CD4-positive, alpha-beta T cell treated with Interleukin-21 for 1 hour (primary cell): Measurements from ENCODE around the gene SLC23A2.
"Not testable (repeated sequence)": the region's sequence is repeated elsewhere in the genome, so short reads cannot be mapped to it uniquely, and the experiment has no call there.

Source experiments
- DNase-seq: peaks from one replicate; pipeline ENCODE4 v3.0.0-alpha.2; 2020

The SLC23A2 gene

DNA sequence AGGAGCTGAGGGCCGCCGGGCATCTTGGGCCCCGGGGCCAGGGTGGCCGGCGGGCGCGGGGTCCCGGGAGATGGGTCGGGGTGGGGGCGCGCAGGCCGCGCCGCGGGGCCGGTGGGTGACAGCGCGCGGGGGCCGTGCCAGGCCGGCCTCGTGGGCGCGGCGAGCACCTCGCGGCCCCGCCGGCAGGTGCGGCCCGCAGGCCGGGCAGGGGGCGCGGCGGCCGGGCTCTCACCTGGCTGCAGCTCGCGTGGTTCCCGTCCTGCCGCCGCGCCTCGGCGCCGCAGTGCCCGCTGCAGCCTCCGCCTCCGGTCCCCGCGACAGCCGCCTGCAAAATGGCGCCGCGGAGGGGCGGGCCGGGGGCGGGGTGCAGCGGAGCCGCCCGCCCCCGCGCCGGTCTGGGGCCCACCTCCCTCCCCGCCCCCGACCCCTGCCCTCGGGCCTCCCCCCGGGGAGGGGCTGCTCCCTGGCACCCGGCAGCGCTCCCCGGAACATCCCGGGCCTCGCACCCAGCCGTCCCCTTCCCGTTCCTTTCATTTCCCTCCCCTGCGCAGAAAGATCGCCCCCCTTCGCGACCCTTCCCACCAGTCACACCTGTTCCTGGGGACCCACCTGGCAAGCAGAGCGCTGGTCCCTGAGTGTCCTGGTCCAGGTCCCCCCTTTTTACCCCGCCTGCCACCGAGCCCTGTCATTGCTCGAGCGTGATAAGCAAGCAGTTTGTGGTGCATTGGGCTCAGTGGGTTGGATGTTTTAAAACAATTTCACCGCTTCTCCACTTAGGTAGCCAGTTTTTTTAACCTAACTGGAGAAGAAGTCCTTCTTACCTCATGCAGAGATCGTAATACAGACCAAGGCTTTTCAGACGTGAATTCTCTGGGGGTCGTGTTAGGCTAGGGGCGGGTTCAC lies at the start of gene SLC23A2:
Gene SLC23A2, minus strand, starts transcription at position 337 of the 903 bp plus-strand sequence. CDS start 68,948 bp downstream, outside the sequence.
- peak; percentile 59 for DNase-seq

DNA sequence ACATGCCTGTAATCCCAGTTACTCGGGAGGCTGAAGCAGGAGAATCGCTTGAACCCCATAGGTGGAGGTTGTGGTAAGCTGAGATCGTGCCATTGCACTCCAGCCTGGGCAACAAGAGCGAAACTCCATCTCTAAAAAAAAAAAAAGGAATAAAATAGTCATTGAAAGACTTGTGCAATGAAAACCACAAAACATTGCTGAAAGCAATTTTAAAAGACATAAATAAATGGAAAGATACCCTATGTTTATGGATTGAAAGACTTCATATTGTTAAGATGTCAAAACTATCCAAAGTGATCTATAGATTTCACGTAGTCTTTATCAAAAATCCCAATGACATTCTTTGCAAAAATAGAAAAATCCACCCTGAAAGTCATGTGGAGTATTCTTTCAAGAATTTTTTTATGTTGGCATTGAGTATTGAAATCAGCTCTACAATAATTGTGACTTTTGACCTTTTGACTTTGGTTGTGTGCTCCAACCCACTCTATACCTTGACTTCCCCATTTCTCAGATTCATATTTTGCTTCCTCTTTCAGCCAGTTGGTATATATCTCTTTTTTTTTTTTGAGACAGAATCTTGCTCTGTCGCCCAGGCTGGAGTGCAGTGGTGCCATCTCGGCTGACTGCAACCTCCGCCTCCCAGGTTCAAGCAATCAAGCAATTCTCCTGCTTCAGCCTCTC lies 45.5 kb upstream of the SLC23A2 start:
- no peak for DNase-seq

DNA sequence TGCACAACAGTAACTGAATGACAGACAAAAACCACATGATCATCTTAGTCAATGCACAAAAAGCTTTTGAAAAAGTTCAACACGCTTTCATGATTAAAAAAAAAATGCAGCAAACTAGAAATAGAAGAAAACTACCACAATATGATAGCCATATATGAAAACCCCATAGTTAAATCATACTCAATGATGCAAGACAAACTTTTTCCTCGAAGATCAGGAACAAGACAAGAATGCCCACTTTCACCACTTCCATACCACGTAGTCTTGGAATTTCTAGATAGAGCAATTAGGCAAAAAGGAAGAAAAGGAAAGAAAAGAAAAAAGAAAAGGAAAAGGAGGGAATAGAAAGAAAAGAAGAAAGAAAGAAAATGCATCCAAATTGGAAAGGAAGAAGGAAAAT lies 44.6 kb upstream of the SLC23A2 start:
- DNase-seq = no peak

DNA sequence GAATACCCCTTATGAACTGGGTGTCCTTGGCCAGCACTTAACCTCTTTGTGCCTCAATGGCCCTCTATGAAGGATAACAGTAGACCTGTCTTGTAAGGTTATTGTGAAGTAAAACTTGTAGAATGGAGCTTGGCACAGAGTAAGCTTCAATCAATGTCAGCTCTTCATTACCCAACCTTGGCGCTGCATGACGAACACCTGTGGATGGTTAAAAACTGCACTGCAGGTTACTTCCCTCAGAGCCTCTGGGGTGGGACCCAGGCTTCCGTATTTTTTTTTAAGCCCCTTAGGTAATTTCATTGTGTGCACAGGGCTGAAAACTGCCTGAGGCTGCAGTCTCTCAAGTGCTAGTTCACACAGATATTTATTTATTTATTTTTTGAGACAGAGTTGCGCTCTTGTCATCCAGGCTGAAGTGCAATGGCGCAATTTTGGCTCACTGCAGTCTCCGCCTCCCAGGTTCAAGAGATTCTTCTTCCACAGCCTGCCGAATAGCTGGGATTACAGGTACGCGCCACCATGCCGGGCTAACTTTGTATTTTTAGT lies 42.8 kb upstream of the SLC23A2 start:
- DNase-seq = no peak

DNA sequence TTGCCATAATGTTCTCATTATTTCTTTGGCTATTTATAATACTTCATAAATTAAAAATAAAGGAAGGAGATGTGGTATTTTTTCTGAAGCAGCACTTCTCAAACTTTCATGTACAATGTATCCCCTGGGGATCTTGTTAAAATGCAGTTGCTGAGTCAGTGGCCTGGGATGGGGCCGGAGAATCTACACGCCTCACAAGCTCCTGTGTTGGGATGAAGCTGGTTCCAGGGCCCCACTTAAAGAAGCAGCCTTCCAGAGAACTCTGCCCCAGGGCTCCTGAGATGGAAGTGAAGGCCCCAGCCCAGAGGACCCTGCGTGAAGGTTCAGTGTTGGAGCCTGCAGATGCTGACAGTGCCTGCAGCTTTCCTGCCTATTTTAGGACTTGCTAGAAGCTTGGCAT lies 40.1 kb upstream of the SLC23A2 start:
- no peak for DNase-seq

DNA sequence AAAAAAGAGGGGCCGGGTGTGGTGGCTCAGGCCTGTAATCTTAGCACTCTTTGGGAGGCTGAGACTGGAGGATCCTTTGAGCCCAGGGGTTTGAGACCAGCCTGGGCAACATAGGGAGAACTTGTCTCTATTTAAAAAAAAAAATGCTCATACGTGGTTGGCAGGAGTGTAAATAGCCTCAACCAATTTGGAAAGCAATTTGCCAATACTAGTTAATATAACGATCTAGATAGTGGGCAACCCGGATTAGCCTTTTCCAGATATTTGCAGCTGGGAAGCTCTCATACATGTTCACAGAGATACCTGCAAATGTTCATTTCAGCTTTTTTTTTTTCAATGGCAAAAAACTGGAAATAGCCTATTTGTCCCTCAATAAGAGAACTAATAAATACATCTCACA lies 39.0 kb upstream of the SLC23A2 start:
- no peak for DNase-seq

DNA sequence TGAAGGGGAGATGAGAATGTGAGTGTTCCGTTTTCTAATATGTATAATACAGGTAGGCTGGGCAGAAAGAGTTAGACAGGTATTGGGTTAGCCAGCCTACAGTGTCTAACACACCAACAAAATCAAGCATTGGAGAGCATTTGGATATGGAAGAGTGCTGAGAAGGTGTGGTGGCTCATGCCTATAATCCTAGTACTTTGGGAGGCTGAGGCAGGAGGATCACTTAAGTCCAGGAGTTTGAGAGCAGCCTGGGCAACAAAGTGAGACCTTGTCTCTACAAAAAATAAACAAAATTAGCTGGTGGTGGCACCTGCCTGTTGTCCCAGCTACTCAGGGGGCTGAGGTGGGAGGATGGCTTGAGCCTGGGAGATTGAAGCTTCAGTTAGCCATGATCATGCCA lies 38.6 kb upstream of the SLC23A2 start:
- no peak for DNase-seq

DNA sequence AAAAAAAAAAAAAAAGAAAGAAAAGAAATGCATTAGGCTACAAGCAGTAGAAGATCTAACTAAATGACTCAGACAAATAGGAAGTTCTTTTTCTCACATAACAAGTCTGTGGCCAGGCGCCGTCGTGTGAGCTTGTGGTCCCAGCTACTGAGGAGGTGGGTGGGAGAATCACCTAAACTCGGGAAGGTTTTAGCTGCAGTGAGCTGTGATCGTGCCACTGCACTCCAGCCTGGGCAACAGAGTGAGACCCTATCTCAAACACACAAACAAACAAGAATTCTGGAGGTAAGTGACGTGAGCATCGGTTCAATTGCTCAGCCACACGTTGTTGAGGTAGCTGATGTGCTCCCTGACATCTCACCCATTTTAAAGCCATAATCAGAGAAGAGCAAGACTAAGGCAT lies 37.9 kb upstream of the SLC23A2 start:
- peak; percentile 45 for DNase-seq

DNA sequence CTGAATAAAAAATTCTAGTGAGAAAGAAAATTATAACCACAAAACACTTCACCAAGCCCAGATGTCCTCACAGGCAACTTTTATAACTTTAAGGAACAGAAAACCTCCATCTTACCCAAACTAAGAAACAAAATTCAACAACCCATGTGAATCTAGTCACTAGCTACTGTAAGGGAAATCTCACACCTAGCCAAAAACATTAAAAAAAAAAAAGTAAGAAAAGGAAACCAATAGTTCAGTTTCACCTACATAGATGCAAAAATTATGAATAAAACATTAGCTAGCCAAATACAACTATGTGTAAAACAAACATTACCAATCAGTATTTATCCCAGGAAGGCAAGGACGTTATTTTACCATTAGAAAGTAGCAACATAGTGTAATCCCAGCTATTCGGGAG lies 35.5 kb upstream of the SLC23A2 start:
- DNase-seq = no peak

DNA sequence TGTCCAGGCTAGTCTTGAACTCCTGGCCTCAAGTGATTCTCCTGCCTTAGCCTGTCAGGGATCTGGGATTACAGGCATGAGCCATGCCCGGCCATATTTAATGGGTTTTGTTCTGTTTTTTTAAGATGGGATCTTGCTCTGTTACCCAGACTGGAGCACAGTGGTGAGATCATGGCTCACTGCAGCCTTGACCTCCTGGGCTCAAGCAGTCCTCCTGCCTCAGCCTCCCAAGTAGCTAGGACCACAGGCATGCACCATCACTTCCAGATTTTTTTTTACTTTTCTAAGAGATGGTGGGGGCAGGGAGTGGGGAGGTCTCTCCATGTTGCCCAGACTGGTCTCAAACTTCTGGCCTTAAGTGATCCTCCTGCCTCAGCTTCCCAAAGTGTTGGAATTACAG lies 34.2 kb upstream of the SLC23A2 start:
- not testable (repeated sequence) for DNase-seq

DNA sequence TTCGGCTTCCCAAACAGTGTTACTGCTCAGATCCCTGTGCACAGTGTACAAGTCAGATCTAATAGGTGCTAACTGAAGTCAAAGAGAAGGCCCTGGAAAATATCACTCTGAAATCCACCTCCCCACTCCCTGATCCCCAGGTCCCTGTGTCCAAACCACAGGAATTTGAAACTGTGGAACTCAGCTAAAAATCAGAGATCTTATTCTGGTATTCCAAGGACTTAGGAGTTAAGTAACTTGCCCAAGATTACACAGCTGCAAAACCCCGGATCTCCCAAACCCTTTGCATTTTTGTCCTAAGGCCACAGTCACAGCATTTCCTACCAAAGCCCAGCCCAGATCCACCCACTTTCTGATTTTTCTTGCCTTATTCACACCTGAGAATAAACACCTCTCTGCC lies 32.3 kb upstream of the SLC23A2 start:
- no peak for DNase-seq

DNA sequence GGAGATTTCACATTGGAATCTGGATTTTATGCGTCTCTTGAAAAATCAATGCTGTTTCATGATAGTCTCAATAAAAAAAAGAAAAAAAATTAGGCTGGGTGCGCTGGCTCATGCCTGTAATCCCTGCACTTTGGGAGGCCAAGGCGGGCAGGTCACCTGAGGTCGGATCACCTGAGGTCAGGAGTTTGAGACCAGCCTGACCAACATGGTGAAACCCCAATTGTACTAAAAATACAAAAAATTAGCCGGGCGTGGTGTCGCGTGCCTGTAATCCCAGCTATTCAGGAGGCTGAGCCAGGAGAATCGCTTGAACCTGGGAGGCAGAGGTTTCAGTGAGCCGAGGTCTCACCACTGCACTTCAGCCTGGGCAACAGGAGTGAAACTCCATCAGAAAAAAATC lies 30.4 kb upstream of the SLC23A2 start:
- not testable (repeated sequence) for DNase-seq

DNA sequence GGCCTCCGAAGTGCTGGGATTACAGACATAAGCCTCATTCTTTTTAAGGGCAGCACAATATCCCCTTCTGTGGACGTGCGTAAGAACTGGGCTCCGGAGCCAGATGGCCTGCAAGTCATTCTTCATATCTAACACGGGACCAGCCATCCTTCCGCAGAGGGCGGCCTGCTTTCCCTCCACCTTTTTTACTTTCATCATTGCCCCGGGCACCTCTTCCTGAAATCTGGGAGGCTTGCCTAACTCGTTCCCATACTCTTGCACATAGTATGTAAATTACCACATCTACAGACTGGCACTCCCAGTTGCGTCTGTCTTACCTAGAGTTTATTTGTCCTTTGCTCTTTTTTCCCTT lies 29.9 kb upstream of the SLC23A2 start:
- no peak for DNase-seq

DNA sequence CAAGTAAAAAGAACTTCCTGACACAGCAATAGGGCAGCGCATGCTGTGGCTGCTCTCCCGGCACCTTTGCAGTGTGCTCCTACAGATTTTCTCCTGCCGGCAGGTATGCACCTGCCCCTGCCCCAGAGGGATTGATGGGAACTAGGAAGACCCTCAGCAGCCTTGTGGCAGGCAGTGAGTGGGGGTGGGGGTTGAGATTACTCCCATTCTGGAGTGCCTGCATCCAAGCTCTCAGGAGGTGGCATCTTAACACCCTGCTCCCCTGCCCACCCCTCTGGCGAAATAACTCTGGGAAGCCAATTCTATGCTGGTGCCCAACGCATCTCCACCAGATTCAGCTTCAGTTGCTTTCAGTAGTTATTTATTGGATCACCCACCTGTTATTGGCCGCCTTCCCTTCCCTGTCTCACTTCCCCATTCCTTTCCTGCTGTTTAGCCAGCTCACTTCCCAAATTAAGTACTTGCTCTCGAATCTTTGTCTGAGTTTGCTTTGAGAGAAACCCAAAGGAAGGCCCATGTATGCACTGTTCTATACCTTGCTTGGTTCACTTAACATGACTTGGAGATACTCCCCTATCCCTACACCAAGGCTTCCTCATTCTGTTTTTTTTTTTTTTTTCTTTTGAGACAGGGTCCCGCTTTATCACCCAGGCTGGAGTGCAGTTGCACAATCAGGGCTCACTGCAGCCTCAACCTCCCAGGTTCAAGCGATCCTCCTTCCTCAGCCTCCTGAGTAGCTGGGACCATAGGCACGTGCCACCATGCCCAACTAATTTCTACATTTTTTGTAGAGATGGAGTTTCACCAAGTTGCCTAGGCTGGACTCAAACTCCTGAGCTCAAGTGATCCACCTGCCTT lies 29.3 kb upstream of the SLC23A2 start:
- no peak for DNase-seq

DNA sequence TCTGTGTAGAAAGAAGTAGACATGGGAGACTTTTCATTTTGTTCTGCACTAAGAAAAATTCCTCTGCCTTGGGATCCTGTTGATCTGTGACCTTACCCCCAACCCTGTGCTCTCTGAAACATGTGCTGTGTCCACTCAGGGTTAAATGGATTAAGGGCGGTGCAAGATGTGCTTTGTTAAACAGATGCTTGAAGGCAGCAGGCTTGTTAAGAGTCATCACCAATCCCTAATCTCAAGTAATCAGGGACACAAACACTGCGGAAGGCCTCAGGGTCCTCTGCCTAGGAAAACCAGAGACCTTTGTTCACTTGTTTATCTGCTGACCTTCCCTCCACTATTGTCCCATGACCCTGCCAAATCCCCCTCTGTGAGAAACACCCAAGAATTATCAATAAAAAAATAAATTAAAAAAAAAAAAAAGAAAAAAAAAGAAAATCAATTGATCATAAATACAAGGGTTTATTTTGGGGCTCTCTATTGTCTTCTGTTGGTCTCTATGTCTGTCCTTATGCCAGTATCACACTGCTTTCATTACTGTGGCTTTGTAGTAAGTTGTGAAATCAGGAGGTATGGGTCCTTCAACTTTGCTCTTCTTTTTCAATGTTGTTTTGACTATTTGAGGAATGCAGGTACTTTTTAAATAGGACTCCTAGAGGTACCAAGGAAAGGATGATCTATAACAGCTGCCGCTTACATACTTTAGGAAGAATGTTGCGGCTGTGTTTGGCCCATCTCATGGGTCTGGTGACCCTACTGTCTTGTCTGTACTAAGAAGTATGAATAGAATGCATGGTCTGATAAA lies 27.1 kb upstream of the SLC23A2 start:
- not testable (repeated sequence) for DNase-seq

DNA sequence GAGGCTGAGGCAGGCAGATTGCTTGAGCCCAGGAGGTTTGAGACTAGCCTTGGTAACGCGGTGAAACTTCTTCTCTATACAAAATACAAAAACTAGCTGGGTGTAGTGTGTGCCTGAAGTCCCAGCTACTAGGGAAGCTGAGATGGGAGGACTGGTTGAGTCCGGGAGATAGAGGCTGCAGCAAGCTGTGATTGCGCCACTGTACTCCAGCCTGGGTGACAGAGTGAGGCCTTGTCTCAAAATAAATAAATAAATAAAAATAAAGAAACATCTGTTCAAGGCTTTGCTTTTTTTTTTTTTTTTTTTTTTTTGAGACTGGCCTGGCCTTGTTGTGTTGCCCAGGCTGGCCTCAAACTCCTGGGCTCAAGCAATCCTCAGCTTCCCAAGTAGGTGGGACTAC lies 23.7 kb upstream of the SLC23A2 start:
- no peak for DNase-seq

DNA sequence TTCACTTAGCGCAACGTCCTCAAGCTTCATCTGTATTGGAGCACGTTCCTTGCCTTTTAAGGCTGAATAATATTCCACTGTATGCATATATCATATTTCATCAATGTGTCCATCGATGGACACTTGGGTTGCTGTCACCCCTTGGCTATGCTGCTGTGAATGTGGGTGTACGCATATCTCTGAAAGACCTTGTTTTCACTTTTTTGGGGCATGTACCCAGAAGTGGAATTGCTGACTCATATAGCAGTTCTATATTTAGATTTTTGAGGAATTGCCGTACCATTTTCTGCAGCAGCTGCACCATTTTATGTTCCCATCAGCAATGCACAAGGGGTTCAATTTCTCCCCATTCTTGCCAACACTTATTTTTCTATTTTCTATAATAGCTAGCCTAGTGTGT lies 22.8 kb upstream of the SLC23A2 start:
- DNase-seq = no peak

DNA sequence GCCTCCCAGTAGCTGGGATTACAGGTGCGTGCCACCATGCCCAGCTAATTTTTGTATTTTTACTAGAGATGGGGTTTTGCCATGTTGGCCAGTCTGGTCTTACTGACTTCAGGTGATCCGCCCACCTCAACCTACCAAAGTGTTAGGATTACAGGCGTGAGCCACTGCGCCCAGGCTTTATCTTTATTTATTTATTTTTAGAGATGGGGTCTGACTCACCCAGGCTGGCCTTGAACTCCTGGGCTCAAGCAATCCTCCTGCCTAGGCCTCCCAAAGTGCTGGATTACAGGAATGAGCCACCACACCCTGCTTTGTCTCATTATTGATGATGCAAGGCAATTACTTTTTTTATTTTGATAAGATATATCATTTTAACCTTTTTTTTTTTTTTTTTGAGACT lies 21.9 kb upstream of the SLC23A2 start:
- DNase-seq = not testable (repeated sequence)

DNA sequence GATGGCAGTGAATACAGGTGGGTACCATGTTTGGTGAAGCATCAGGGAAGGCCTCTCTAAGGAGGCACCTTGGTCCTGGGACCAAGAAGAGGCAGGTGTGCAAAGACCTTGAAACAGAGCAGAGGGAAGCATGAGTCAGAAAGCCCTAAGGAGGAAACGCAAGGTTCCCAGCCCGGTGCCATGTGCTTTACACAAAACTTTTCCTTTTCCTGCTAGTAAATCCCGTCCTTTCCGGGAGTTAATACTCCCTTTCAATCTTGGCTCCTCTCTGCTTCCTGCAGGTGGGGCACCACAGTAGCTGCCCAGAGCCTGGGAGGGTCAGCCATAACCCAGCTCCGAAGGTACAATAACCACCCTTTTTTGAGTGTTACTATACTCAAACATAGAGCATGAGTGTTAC lies 19.4 kb upstream of the SLC23A2 start:
- no peak for DNase-seq

DNA sequence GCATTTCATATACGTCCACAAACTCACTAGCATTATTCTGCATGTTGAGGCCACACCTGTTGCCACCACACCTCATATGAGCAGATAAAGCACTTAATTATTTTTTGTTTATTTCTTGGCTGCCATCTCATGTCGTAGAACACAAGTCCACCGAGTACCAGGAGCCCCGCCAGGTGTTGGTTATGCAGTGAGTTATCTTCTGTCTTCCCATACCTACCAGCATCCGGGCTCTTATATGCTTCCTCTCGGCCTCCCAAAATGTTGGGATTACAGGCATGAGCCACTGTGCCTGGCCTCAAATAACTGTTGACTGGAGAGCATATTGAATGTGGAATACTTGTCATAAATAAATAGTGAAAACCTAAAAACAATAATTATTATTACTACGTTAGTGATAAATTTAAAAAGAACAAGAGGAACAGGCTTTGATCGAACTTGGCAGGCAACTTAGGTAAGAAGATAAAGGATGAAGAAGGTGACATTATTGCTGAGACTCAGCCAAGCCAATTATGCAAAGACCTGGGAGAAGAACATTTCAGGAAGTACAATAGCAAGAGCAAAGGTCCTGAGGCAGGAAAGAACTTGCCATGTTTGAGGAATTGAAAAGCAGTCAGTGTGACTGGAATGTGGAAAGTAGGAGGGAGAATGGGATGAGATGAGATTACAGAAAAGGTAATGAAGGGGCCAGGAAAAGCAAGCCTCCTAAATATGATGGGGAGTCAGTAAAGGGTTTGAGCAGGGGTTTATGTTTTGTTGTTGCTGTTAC lies 12.6 kb upstream of the SLC23A2 start:
- DNase-seq = no peak

DNA sequence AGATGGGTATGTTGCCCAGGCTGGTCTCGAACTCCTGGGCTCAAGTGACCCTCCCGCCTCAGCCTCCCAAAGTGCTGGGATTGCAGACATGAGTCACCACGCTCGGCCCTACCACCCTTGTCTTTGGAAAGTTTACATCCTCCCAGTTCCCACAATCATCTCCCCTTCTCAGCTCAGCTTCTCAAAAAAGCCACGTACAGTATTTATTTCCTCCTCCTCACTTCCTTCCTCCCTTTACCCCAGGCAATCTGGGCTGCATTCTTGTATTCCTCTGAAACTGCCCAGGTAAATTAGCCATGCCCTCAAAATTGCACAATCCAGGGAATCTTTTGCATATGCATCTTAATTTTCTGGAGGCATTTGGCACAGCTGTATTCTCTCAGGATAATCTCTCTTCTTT lies 7.4 kb upstream of the SLC23A2 start:
- no peak for DNase-seq

DNA sequence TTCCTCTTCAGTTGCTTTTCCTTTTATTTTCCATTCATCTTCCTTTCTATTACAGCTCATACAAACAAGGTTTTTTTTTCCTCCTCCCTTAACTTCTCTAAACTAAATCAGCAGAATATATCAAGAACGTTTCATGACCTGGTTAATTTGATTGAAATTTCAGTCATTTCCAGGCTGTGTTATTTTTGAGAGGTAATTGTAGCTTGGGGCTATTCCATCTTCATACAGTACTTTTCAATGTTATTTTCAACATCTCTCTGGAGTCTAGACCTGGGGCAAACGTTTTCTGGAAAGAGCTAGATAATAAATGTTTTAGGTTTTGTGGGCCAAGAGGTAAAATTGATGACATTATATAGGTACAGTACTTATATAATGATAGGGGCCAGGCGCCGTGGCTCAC lies 4.0 kb upstream of the SLC23A2 start:
- no peak for DNase-seq
